Stimulated activated CD4-positive, alpha-beta T cell treated with anti-CD3 and anti-CD28 coated beads, Interleukin-12 subunit alpha, Interleukin-12 subunit beta, amount 100 ng/mL, for 48 hours (primary cell): ENCODE measurements around the gene TUBB3.
A peak's percentile ranks its signal among the peaks of the same experiment; 100 is the strongest.
"Not testable (repeated sequence)": the region's sequence is repeated elsewhere in the genome, so short reads cannot be mapped to it uniquely, and the experiment has no call there.

Source experiments
- DNase-seq, 3 donors: peaks; one replicate each; pipeline ENCODE4 v3.0.0-alpha.2; 2020; ENCODE audit warnings: low read depth in 2 of 3, low spot score in 1 of 3

Gene TUBB3

GRCh38 chr16:89917773-89918452, 5.2 kb upstream of the TUBB3 start:
- peak; percentile 52 to 75 (median 65) for DNase-seq

- DNase-seq: no peak
Observed at GRCh38 chr16:89918453-89919347, 4.4 kb upstream of the TUBB3 start, which contains the start of gene MC1R. TSS of gene MC1R (plus strand) at chr16:89918862. CDS start at chr16:89919259, 397 bp downstream.

- no peak for DNase-seq
Observed at GRCh38 chr16:89919535-89920406, 3.4 kb upstream of the TUBB3 start.

GRCh38 chr16:89920723-89921122, 2.4 kb upstream of the TUBB3 start:
- DNase-seq: no peak

- no peak for DNase-seq
Observed at GRCh38 chr16:89921131-89921701, 1.9 kb upstream of the TUBB3 start.

- DNase-seq: no peak
Observed at GRCh38 chr16:89921702-89922476, 1.3 kb upstream of the TUBB3 start.

DNA sequence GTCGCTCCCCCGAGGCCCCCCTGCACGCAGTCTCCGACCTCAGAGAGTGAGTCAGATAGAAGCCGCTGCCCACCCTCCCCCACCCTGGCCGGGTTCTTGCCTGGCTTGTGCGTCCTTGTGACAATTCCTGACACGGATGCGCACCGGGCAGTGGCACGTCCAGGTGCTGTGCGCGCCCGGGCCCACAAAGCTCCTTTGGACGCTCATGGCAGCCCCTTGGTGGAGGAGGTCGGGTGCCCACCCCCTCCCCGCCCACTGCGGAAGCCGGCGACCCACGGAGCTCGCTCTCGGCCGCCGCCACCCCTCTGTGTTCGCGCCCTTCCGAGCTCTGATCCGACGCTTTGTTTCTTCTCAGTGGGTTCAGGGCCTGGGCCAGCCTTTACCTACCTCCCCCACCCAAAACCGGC, 662 bp upstream of the TUBB3 start:
- DNase-seq: no peak

- DNase-seq: no peak
Observed at GRCh38 chr16:89923640-89924296, 626 bp downstream of the TUBB3 start.

- DNase-seq: no peak
Observed at GRCh38 chr16:89924297-89924924, 1.3 kb downstream of the TUBB3 start.

- DNase-seq: no peak
Observed at GRCh38 chr16:89924925-89925307, 1.8 kb downstream of the TUBB3 start.

GRCh38 chr16:89925596-89926079, 2.5 kb downstream of the TUBB3 start:
- no peak for DNase-seq

DNA sequence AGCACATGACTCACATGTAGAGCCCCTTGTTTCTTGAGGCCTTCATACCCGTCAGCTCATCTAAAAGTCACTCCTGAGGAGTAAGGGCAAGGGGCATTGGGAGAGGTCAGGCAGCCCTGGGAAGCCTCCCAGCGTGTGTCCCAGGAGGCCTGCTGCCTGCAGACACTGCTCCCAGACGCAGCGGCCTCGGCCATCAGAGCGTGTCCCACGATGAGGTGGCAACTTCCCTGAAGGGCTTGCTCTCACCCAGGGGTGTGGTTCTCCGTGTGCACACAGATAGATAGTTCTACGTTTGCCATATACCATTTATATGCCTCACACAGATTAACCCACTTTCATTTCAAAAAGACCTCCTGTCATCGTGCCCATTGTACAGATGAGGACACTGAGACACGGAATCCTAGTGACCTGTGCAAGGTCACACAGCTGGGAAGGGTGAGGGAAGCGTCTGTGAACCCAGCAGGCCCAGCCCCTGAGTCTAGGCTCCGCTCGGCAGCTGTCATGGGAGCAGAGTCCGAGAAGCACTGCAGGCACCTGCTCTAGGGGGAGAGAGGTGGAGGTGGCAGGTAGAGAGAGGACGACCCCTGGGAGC, 8.3 kb downstream of the TUBB3 start:
- no peak for DNase-seq

- no peak for DNase-seq
Observed at GRCh38 chr16:89931964-89932363, 8.8 kb downstream of the TUBB3 start.

GRCh38 chr16:89934019-89934418, 10.9 kb downstream of the TUBB3 start:
- not testable (repeated sequence) for DNase-seq

DNA sequence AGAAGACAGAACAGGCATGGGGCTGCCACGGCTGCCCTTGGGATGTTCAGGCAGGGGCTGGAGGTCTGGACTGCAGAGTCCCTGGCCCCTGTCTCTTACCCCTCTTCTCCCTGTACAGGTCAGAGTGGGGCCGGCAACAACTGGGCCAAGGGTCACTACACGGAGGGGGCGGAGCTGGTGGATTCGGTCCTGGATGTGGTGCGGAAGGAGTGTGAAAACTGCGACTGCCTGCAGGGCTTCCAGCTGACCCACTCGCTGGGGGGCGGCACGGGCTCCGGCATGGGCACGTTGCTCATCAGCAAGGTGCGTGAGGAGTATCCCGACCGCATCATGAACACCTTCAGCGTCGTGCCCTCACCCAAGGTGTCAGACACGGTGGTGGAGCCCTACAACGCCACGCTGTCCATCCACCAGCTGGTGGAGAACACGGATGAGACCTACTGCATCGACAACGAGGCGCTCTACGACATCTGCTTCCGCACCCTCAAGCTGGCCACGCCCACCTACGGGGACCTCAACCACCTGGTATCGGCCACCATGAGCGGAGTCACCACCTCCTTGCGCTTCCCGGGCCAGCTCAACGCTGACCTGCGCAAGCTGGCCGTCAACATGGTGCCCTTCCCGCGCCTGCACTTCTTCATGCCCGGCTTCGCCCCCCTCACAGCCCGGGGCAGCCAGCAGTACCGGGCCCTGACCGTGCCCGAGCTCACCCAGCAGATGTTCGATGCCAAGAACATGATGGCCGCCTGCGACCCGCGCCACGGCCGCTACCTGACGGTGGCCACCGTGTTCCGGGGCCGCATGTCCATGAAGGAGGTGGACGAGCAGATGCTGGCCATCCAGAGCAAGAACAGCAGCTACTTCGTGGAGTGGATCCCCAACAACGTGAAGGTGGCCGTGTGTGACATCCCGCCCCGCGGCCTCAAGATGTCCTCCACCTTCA, 11.7 kb downstream of the TUBB3 start:
- no peak for DNase-seq

DNA sequence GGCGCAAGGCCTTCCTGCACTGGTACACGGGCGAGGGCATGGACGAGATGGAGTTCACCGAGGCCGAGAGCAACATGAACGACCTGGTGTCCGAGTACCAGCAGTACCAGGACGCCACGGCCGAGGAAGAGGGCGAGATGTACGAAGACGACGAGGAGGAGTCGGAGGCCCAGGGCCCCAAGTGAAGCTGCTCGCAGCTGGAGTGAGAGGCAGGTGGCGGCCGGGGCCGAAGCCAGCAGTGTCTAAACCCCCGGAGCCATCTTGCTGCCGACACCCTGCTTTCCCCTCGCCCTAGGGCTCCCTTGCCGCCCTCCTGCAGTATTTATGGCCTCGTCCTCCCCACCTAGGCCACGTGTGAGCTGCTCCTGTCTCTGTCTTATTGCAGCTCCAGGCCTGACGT, 12.5 kb downstream of the TUBB3 start:
- DNase-seq: not testable (repeated sequence)

- DNase-seq: no peak
Observed at GRCh38 chr16:89936034-89936433, 12.9 kb downstream of the TUBB3 start.

DNA sequence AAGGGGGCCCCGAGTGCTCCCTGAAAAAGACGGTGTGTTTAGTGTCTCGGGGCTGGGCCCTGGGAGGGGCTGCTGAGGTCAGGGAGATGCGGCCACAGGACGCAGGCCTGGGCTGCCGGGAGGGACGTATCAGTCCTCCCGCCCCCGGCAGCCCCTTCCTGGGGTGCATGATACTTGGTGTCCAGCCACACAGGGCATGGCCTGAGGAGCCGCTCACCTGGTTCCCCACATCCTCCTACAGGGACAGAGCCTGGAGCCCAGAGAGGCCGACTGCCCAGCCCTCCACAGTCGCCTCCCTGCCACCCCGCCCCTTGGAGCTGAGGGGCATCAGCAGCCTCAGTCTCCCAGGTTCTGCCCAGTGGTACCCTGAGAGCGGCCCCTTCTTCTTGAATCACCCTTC, 13.4 kb downstream of the TUBB3 start:
- DNase-seq: no peak
